ENCODE measurements around the gene GRID2IP. TPM values are rescaled to one million over a fixed set of nuclear protein-coding genes. Genes with fewer than 3 reads are reported as not detected.

Gene GRID2IP
- total and polyA plus RNA-seq, 2 of the 13 experiments (the other 11 are each of a cell fraction or from before 2014, with no cell fraction given), result 0.03 TPM; not detected in 1

DNA sequence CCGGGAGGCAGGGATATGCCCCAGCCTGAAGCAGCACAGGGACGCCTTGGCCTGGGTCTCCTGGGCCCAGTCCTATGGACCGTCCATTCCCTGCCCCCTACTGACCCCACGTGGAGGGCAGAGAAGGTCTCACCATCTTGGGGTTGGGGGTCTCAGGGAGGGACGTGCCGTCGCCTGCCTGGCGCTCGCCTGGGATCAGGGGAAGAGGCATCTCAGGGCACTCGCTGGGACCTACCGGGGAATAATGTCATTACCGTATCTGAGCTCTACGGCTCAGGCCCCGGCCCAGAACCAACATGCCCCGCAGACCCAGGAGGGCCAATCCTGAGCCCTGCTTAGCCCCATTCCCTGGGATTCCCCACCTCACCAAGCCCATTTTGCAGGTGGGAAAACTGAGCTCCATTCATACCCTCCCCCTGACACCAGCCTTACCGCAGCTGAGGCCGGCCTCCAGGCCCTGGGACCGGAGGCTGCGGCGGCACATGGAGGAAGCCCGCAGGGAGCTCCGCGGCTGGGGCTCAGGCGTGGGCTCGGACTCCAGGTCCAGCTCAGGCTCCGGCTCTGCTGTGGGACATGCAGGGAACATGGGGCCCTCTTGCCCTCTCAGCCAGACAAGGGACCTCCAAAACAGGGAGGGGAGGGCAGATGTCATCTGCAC is 40.7 kb downstream of the GRID2IP start (continued):
- TF ChIP-seq, protein P1, sequence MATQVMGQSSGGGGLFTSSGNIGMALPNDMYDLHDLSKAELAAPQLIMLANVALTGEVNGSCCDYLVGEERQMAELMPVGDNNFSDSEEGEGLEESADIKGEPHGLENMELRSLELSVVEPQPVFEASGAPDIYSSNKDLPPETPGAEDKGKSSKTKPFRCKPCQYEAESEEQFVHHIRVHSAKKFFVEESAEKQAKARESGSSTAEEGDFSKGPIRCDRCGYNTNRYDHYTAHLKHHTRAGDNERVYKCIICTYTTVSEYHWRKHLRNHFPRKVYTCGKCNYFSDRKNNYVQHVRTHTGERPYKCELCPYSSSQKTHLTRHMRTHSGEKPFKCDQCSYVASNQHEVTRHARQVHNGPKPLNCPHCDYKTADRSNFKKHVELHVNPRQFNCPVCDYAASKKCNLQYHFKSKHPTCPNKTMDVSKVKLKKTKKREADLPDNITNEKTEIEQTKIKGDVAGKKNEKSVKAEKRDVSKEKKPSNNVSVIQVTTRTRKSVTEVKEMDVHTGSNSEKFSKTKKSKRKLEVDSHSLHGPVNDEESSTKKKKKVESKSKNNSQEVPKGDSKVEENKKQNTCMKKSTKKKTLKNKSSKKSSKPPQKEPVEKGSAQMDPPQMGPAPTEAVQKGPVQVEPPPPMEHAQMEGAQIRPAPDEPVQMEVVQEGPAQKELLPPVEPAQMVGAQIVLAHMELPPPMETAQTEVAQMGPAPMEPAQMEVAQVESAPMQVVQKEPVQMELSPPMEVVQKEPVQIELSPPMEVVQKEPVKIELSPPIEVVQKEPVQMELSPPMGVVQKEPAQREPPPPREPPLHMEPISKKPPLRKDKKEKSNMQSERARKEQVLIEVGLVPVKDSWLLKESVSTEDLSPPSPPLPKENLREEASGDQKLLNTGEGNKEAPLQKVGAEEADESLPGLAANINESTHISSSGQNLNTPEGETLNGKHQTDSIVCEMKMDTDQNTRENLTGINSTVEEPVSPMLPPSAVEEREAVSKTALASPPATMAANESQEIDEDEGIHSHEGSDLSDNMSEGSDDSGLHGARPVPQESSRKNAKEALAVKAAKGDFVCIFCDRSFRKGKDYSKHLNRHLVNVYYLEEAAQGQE (IDR thresholded peaks at IDR 0.05; ENCODE audit: borderline replicate concordance in 1 of 2, low read depth in 1 of 2, low read length in 2 of 2), result no peak
- TF ChIP-seq ZSCAN25 (CRISPR knock-in tag; IDR thresholded peaks at IDR 0.05) (no peak), ATRX (CRISPR knock-in tag; IDR thresholded peaks at IDR 0.05; ENCODE audit: borderline replicate concordance) (no peak), MTF2 (CRISPR knock-in tag; IDR thresholded peaks at IDR 0.05; ENCODE audit: borderline replicate concordance) (no peak)
- TF ChIP-seq, protein P2, sequence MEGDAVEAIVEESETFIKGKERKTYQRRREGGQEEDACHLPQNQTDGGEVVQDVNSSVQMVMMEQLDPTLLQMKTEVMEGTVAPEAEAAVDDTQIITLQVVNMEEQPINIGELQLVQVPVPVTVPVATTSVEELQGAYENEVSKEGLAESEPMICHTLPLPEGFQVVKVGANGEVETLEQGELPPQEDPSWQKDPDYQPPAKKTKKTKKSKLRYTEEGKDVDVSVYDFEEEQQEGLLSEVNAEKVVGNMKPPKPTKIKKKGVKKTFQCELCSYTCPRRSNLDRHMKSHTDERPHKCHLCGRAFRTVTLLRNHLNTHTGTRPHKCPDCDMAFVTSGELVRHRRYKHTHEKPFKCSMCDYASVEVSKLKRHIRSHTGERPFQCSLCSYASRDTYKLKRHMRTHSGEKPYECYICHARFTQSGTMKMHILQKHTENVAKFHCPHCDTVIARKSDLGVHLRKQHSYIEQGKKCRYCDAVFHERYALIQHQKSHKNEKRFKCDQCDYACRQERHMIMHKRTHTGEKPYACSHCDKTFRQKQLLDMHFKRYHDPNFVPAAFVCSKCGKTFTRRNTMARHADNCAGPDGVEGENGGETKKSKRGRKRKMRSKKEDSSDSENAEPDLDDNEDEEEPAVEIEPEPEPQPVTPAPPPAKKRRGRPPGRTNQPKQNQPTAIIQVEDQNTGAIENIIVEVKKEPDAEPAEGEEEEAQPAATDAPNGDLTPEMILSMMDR (CRISPR knock-in tag; IDR thresholded peaks at IDR 0.05), result 0 out of 2 replicates have a peak, but pooled peaks have one; percentile 14
- TF ChIP-seq, protein P3, sequence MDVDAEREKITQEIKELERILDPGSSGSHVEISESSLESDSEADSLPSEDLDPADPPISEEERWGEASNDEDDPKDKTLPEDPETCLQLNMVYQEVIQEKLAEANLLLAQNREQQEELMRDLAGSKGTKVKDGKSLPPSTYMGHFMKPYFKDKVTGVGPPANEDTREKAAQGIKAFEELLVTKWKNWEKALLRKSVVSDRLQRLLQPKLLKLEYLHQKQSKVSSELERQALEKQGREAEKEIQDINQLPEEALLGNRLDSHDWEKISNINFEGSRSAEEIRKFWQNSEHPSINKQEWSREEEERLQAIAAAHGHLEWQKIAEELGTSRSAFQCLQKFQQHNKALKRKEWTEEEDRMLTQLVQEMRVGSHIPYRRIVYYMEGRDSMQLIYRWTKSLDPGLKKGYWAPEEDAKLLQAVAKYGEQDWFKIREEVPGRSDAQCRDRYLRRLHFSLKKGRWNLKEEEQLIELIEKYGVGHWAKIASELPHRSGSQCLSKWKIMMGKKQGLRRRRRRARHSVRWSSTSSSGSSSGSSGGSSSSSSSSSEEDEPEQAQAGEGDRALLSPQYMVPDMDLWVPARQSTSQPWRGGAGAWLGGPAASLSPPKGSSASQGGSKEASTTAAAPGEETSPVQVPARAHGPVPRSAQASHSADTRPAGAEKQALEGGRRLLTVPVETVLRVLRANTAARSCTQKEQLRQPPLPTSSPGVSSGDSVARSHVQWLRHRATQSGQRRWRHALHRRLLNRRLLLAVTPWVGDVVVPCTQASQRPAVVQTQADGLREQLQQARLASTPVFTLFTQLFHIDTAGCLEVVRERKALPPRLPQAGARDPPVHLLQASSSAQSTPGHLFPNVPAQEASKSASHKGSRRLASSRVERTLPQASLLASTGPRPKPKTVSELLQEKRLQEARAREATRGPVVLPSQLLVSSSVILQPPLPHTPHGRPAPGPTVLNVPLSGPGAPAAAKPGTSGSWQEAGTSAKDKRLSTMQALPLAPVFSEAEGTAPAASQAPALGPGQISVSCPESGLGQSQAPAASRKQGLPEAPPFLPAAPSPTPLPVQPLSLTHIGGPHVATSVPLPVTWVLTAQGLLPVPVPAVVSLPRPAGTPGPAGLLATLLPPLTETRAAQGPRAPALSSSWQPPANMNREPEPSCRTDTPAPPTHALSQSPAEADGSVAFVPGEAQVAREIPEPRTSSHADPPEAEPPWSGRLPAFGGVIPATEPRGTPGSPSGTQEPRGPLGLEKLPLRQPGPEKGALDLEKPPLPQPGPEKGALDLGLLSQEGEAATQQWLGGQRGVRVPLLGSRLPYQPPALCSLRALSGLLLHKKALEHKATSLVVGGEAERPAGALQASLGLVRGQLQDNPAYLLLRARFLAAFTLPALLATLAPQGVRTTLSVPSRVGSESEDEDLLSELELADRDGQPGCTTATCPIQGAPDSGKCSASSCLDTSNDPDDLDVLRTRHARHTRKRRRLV (CRISPR knock-in tag; IDR thresholded peaks at IDR 0.05), result no peak
- TF ChIP-seq, protein P4, sequence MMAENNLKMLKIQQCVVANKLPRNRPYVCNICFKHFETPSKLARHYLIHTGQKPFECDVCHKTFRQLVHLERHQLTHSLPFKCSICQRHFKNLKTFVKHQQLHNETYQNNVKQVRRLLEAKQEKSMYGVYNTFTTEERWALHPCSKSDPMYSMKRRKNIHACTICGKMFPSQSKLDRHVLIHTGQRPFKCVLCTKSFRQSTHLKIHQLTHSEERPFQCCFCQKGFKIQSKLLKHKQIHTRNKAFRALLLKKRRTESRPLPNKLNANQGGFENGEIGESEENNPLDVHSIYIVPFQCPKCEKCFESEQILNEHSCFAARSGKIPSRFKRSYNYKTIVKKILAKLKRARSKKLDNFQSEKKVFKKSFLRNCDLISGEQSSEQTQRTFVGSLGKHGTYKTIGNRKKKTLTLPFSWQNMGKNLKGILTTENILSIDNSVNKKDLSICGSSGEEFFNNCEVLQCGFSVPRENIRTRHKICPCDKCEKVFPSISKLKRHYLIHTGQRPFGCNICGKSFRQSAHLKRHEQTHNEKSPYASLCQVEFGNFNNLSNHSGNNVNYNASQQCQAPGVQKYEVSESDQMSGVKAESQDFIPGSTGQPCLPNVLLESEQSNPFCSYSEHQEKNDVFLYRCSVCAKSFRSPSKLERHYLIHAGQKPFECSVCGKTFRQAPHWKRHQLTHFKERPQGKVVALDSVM (CRISPR knock-in tag; IDR thresholded peaks at IDR 0.05), result 0 out of 2 replicates have a peak, but pooled peaks have one; percentile 22
- TF ChIP-seq, protein P5, sequence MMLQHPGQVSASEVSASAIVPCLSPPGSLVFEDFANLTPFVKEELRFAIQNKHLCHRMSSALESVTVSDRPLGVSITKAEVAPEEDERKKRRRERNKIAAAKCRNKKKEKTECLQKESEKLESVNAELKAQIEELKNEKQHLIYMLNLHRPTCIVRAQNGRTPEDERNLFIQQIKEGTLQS (CRISPR knock-in tag; IDR thresholded peaks at IDR 0.05), result no peak
- TF ChIP-seq, protein P6, sequence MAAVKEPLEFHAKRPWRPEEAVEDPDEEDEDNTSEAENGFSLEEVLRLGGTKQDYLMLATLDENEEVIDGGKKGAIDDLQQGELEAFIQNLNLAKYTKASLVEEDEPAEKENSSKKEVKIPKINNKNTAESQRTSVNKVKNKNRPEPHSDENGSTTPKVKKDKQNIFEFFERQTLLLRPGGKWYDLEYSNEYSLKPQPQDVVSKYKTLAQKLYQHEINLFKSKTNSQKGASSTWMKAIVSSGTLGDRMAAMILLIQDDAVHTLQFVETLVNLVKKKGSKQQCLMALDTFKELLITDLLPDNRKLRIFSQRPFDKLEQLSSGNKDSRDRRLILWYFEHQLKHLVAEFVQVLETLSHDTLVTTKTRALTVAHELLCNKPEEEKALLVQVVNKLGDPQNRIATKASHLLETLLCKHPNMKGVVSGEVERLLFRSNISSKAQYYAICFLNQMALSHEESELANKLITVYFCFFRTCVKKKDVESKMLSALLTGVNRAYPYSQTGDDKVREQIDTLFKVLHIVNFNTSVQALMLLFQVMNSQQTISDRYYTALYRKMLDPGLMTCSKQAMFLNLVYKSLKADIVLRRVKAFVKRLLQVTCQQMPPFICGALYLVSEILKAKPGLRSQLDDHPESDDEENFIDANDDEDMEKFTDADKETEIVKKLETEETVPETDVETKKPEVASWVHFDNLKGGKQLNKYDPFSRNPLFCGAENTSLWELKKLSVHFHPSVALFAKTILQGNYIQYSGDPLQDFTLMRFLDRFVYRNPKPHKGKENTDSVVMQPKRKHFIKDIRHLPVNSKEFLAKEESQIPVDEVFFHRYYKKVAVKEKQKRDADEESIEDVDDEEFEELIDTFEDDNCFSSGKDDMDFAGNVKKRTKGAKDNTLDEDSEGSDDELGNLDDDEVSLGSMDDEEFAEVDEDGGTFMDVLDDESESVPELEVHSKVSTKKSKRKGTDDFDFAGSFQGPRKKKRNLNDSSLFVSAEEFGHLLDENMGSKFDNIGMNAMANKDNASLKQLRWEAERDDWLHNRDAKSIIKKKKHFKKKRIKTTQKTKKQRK (IDR thresholded peaks at IDR 0.05; ENCODE audit: low read length), result no peak
